Gastroesophageal sphincter (tissue), 4 donors: Measurements from ENCODE around the gene PCSK7. TPM values are rescaled to one million over a fixed set of nuclear protein-coding genes. Genes with fewer than 3 reads are reported as not detected.
A peak's percentile ranks its signal among the peaks of the same experiment; 100 is the strongest.

Source experiments
- ATAC-seq: fragments of 150-250 bp; one replicate; pipeline ENCODE4 v1.9.1; 2016; ENCODE audit warnings: mild to moderate bottlenecking, moderate library complexity
- H3K27ac ChIP-seq, 4 donors: fragments of 200-600 bp; sonication (generic) in 3 of 4; 1 replicate in 3 of 4; 2 replicates in 1 of 4; pipeline ENCODE4 v1.5.1; 2016 to 2019
- H3K27me3 ChIP-seq: fragments of 200-600 bp; sonication (generic); one replicate; pipeline ENCODE4 v1.5.1; 2019
- H3K36me3 ChIP-seq, 2 donors: fragments of 200-600 bp; sonication (generic); one replicate each; pipeline ENCODE4 v1.5.1; 2019; ENCODE audit warnings: control low read depth in 1 of 2
- H3K4me1 ChIP-seq, 3 donors: fragments of 200-600 bp; sonication (generic); 1 replicate in 2 of 3; 2 replicates in 1 of 3; pipeline ENCODE4 v1.5.1; 2016 to 2019; ENCODE audit warnings: control low read depth in 2 of 3
- H3K4me3 ChIP-seq, 2 donors: fragments of 200-600 bp; sonication (generic); one replicate each; pipeline ENCODE4 v1.5.1; 2019; ENCODE audit warnings: mild to moderate bottlenecking in 1 of 2, moderate library complexity in 1 of 2
- H3K9me3 ChIP-seq, 3 donors: fragments of 200-600 bp; sonication (generic); one replicate each; pipeline ENCODE4 v1.5.1; 2017 to 2019; ENCODE audit warnings: control low read depth in 2 of 3
- CTCF ChIP-seq, 4 experiments: fragments of 200-600 bp in 2 of 4; fragments of 450-650 bp in 2 of 4; sonication (generic) in 1 of 4; IDR thresholded peaks; one replicate each; pipeline ENCODE4 v1.5.1; 2017 to 2019; ENCODE audit warnings: antibody characterized with exemption in 4 of 4, mild to moderate bottlenecking in 2 of 4, moderate library complexity in 2 of 4
- EP300 ChIP-seq: sonication (generic); formaldehyde crosslinking; IDR thresholded peaks from one replicate; pipeline ENCODE4 v1.6.1; 2017; ENCODE audit warnings: antibody characterized with exemption, mild to moderate bottlenecking
- POLR2A ChIP-seq, 2 donors: fragments of 450-650 bp; IDR thresholded peaks; one replicate each; pipeline ENCODE4 v1.6.1; 2017; ENCODE audit warnings: antibody characterized with exemption in 2 of 2, mild to moderate bottlenecking in 2 of 2, moderate library complexity in 1 of 2
- POLR2AphosphoS5 ChIP-seq: sonication (generic); formaldehyde crosslinking; IDR thresholded peaks from one replicate; pipeline ENCODE4 v1.6.1; 2017; ENCODE audit warnings: antibody characterized with exemption
- WGBS, 2 donors: methylation state at CpG; one replicate each; pipeline ENCODE4 v1.1.5; 2018; ENCODE audit warnings: low coverage in 1 of 2; 5-methylcytosine and 5-hydroxymethylcytosine counted together
- total RNA-seq, 4 donors: library from RNA; depleted of rRNA; stranded (reverse); fragments of >200 nt; gene quantifications; one replicate each; pipeline ENCODE4 v1.1.0, GENCODE V29; 2016

The PCSK7 gene
- total RNA-seq, 4 donors from 2014 or later, result 28.9 to 40.5 (median 35.3) TPM

GRCh38 chr11:117232092-117232878 lies 412 bp upstream of the PCSK7 start, which contains the start of gene RNF214:
Gene RNF214, plus strand, starts transcription at chr11:117232671. Its CDS starts 1,602 bp downstream, at chr11:117234273.
- TF ChIP-seq POLR2AphosphoS5, result peak; percentile 66
- TF ChIP-seq POLR2A (IDR thresholded peaks at IDR 0.05), result peak; percentile 85 to 87
- TF ChIP-seq CTCF (IDR thresholded peaks at IDR 0.05), result peak; percentile 74 to 99 (median 94)
- TF ChIP-seq EP300, result no peak
- H3K4me1 ChIP-seq, result peaks cover 0 to 48% (median 16%) of the 10 kb centered on the region in 3 donors
- 0 to 2% methylated on average over 2 to 26 of the region's 94 CpGs for WGBS, 2 donors
- peak within 1 kb of the TSS; percentile 92 to 98 (median 95) for H3K27ac ChIP-seq
- no peaks in the 10 kb centered on the region for H3K27me3 ChIP-seq
- ATAC-seq, result peak; percentile 91
- H3K36me3 ChIP-seq, result peaks cover 0 to 34% of the 10 kb centered on the region in 2 donors
- peak within 1 kb of the TSS; percentile 90 to 98 for H3K4me3 ChIP-seq
- no peaks in the 10 kb centered on the region for H3K9me3 ChIP-seq

DNA sequence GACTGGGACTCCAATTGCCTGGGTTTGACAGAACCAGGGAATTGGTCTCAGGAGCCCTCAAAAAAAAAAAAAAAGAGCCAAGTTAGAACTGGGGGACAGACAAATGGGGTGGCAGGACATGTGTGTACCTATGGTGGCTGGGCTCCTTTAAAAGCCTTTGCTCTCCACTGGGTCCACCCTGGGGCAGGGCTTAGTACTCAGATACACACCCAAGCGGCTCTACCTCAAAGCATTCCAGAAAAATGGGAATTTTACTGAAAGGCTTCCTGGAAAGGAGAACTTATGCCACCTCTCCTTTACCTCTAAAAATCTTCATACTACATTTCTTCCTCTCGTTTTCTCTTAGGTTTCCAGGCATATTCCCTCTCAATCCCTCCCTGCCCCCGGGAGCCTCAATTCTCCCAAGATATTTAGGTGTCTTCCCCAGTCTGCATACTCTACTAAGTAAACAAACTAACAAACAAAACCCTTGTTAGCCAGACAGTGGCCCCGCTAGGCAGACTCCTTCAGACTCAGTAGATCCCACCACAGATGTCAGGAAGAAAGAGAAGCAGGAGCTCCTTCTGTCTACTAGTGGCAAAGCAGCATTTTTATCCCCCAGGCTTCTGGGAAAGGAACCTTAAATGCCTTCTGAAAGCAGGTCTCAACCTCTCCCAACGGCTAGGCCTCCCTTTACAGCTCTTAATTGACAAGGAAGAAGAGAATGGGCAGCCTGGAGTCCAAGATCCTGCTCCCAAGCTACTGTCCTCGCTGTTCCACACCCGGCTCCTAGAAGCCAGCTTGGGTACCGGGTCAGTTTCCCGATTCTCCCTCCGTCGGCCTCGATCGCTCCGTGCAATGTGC lies 653 bp downstream of the PCSK7 start:
- Histone ChIP-seq H3K27ac (peak overlapping the region; percentile 92 to 98 (median 95)), H3K4me3 (peak overlapping the region; percentile 90 to 98), H3K36me3 (peaks cover 0 to 39% of the 10 kb centered on the region in 2 donors), H3K4me1 (peaks cover 0 to 55% (median 16%) of the 10 kb centered on the region in 3 donors), H3K27me3 (no peaks in the 10 kb centered on the region), H3K9me3 (no peaks in the 10 kb centered on the region)
- 8 to 9% methylated on average over 7 to 11 of the region's 14 CpGs for WGBS, 2 donors
- ATAC-seq, result no peak
- no peak for TF ChIP-seq POLR2A (IDR thresholded peaks at IDR 0.05)
- TF ChIP-seq POLR2AphosphoS5, result no peak
- TF ChIP-seq CTCF (IDR thresholded peaks at IDR 0.05), result no peak
- no peak for TF ChIP-seq EP300

GRCh38 chr11:117230286-117230961 lies 1.4 kb downstream of the PCSK7 start:
- peak overlapping the region in 2 of 4 donors; percentile 96 to 98 for H3K27ac ChIP-seq
- H3K36me3 ChIP-seq, result peaks cover 0 to 44% of the 10 kb centered on the region in 2 donors
- H3K4me3 ChIP-seq, result peak overlapping the region in 1 of 2 donors; percentile 90
- WGBS, 2 donors, result 53 to 60% methylated on average over 4 to 5 of the region's 12 CpGs
- ATAC-seq, result no peak
- peaks cover 0 to 63% (median 16%) of the 10 kb centered on the region in 3 donors for H3K4me1 ChIP-seq
- TF ChIP-seq EP300 (no peak), CTCF (IDR thresholded peaks at IDR 0.05) (no peak), POLR2AphosphoS5 (no peak), POLR2A (IDR thresholded peaks at IDR 0.05) (no peak)
- no peaks in the 10 kb centered on the region for H3K9me3 ChIP-seq
- H3K27me3 ChIP-seq, result no peaks in the 10 kb centered on the region

DNA sequence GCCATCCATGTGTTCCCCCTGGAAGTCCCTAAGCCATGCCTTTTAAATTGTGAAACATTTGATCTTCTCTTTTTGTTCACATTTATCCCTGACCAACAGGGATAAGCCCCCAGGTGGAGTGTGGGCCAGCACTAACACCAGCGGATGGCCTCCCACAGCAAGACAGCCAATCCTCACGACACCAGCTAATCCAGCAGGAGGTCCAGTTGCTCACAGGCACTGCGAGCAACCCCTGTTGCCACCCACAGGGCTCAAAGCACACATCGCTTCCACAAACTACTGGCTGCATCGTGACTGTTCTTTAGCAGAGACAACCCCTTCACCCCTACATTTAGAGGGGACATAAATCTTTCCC lies 2.0 kb downstream of the PCSK7 start:
- TF ChIP-seq POLR2AphosphoS5 (no peak), CTCF (IDR thresholded peaks at IDR 0.05) (no peak), POLR2A (IDR thresholded peaks at IDR 0.05) (no peak)
- Histone ChIP-seq H3K27ac (no peak overlapping the region), H3K36me3 (peaks cover 0 to 49% of the 10 kb centered on the region in 2 donors), H3K4me1 (peaks cover 0 to 68% (median 16%) of the 10 kb centered on the region in 3 donors), H3K9me3 (no peaks in the 10 kb centered on the region), H3K27me3 (no peaks in the 10 kb centered on the region), H3K4me3 (no peak overlapping the region)
- ATAC-seq, result no peak
- 80 to 90% methylated on average over 1 to 5 of the region's 5 CpGs for WGBS, 2 donors
